HepG2 (cell line): ENCODE data around the gene MTFR1L. TPM values are rescaled to one million over a fixed set of nuclear protein-coding genes. Genes with fewer than 3 reads are reported as not detected.

Experiments
- ELF1 ChIP-seq: sonication (generic); formaldehyde crosslinking; IDR thresholded peaks from 2 replicates; pipeline ENCODE4 v1.4.0; 2020; ENCODE audit warnings: missing genetic modification reagents
- NFIB ChIP-seq: sonication (generic); formaldehyde crosslinking; IDR thresholded peaks from 2 replicates; pipeline ENCODE4 v1.9.0; 2021; ENCODE audit warnings: missing genetic modification reagents, mild to moderate bottlenecking, borderline replicate concordance
- PAWR ChIP-seq: sonication (generic); formaldehyde crosslinking; IDR thresholded peaks from 2 replicates; pipeline ENCODE4 v1.4.0; 2020; ENCODE audit warnings: missing genetic modification reagents, mild to moderate bottlenecking, borderline replicate concordance
- PREB ChIP-seq: sonication (generic); formaldehyde crosslinking; IDR thresholded peaks from 2 replicates; pipeline ENCODE4 v1.4.0; 2020; ENCODE audit warnings: missing genetic modification reagents
- SRSF9 ChIP-seq: fragments of 200-400 bp; formaldehyde crosslinking; IDR thresholded peaks from 2 replicates; pipeline ENCODE4 v1.6.1; 2018; ENCODE audit warnings: borderline replicate concordance, mild to moderate bottlenecking, low read depth, low read length; ENCODE audit not compliant: insufficient read depth, poor library complexity, severe bottlenecking
- STAT6 ChIP-seq: sonication (generic); formaldehyde crosslinking; IDR thresholded peaks from 2 replicates; pipeline ENCODE4 v1.4.0; 2020; ENCODE audit warnings: missing genetic modification reagents, mild to moderate bottlenecking, borderline replicate concordance
- YEATS2 ChIP-seq: sonication (generic); formaldehyde crosslinking; IDR thresholded peaks from 2 replicates; pipeline ENCODE4 v1.4.0; 2020; ENCODE audit warnings: missing genetic modification reagents, borderline replicate concordance
- ZBED4 ChIP-seq: sonication (generic); formaldehyde crosslinking; IDR thresholded peaks from 2 replicates; pipeline ENCODE4 v1.4.0; 2020; ENCODE audit warnings: missing genetic modification reagents, borderline replicate concordance
- ZNF451 ChIP-seq: sonication (generic); formaldehyde crosslinking; IDR thresholded peaks from 2 replicates; pipeline ENCODE4 v1.5.0; 2020; ENCODE audit warnings: mild to moderate bottlenecking, missing genetic modification reagents
- ZNF562 ChIP-seq: sonication (generic); formaldehyde crosslinking; IDR thresholded peaks from 2 replicates; pipeline ENCODE4 v1.8.0; 2022; ENCODE audit warnings: missing genetic modification reagents, borderline replicate concordance
- ZNF639 ChIP-seq: conservative IDR thresholded peaks from 2 replicates; pipeline ENCODE4 v1.6.1; 2018; ENCODE audit warnings: missing genetic modification reagents
- polyA plus RNA-seq, 8 experiments: library from polyadenylated mRNA; depleted of rRNA in 3 of 8; stranded (reverse) in 7 of 8; unstranded in 1 of 8; fragments of >200 nt; fragmentation: Illumina TruSeq in 4 of 8; extraction: Trizol in 4 of 8; gene quantifications; 2 replicates each; pipeline versions ENCODE4 v1.2.1 to v1.2.3, GENCODE V29; 2011 to 2016; ENCODE audit warnings: low read depth in 4 of 8, missing spikeins in 1 of 8, mixed read lengths in 1 of 8; ENCODE audit not compliant: insufficient read depth in 1 of 8
- total RNA-seq, 5 experiments: library from RNA; depleted of rRNA; stranded (reverse); fragments of >200 nt; fragmentation: Illumina TruSeq; extraction: Trizol; gene quantifications; 2 replicates each; pipeline ENCODE4 v1.2.3, GENCODE V29; 2016; ENCODE audit warnings: low read depth in 1 of 5
- TF ChIP-seq, protein P1 (sequence below): IDR thresholded peaks from 2 replicates; pipeline ENCODE4 v1.6.1; 2016; ENCODE audit warnings: low read depth, borderline replicate concordance
- TF ChIP-seq, protein P2 (sequence below): sonication (generic); formaldehyde crosslinking; IDR thresholded peaks from 2 replicates; pipeline ENCODE4 v1.4.0; 2020; ENCODE audit warnings: low read depth, mild to moderate bottlenecking, missing genetic modification reagents
- TF ChIP-seq, protein P3 (sequence below): sonication (generic); formaldehyde crosslinking; IDR thresholded peaks from 2 replicates; pipeline ENCODE4 v1.5.1; 2020; ENCODE audit warnings: missing genetic modification reagents, mild to moderate bottlenecking, borderline replicate concordance

Gene MTFR1L
- total and polyA plus RNA-seq, 2 of the 13 experiments (the other 11 are each of a cell fraction or from before 2014, with no cell fraction given): 38.0 to 55.7 TPM

- 0 out of 2 replicates have a peak, but pooled peaks have one; percentile 18 for TF ChIP-seq ZNF639 (CRISPR knock-in tag)
- TF ChIP-seq YEATS2 (CRISPR knock-in tag): no peak
- peak; percentile 58; the same call in 1 of the 2 replicates for TF ChIP-seq ELF1 (CRISPR knock-in tag)
- TF ChIP-seq, protein P1, sequence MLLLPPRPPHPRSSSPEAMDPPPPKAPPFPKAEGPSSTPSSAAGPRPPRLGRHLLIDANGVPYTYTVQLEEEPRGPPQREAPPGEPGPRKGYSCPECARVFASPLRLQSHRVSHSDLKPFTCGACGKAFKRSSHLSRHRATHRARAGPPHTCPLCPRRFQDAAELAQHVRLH (CRISPR knock-in tag): no peak
- TF ChIP-seq ZNF562: no peak
- TF ChIP-seq, protein P2, sequence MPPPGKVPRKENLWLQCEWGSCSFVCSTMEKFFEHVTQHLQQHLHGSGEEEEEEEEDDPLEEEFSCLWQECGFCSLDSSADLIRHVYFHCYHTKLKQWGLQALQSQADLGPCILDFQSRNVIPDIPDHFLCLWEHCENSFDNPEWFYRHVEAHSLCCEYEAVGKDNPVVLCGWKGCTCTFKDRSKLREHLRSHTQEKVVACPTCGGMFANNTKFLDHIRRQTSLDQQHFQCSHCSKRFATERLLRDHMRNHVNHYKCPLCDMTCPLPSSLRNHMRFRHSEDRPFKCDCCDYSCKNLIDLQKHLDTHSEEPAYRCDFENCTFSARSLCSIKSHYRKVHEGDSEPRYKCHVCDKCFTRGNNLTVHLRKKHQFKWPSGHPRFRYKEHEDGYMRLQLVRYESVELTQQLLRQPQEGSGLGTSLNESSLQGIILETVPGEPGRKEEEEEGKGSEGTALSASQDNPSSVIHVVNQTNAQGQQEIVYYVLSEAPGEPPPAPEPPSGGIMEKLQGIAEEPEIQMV (CRISPR knock-in tag): peak; percentile 55; the same call in 1 of the 2 replicates
- no peak for TF ChIP-seq PREB
- no peak for TF ChIP-seq STAT6 (CRISPR knock-in tag)
- no peak for TF ChIP-seq ZBED4 (CRISPR knock-in tag)
- TF ChIP-seq ZNF451: no peak
- no peak for TF ChIP-seq SRSF9
- no peak for TF ChIP-seq PAWR
- TF ChIP-seq NFIB (CRISPR knock-in tag): no peak
- TF ChIP-seq, protein P3, sequence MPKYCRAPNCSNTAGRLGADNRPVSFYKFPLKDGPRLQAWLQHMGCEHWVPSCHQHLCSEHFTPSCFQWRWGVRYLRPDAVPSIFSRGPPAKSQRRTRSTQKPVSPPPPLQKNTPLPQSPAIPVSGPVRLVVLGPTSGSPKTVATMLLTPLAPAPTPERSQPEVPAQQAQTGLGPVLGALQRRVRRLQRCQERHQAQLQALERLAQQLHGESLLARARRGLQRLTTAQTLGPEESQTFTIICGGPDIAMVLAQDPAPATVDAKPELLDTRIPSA: no peak
Observed at GRCh38 chr1:25861316-25862286, 41.8 kb downstream of the MTFR1L start (continued).
